MG63 (cell line): Measurements from ENCODE around the gene UNC13B. TPM values are rescaled to one million over a fixed set of nuclear protein-coding genes. Genes with fewer than 3 reads are reported as not detected.

ENCODE experiments used
- DNase-seq: peaks from one replicate; pipeline ENCODE4 v3.0.0-alpha.2; 2020
- H3K27me3 ChIP-seq: fragments of 250-450 bp; sonication (Bioruptor Pico); 2 replicates; pipeline ENCODE4 v1.5.1; 2020; ENCODE audit warnings: mild to moderate bottlenecking, moderate library complexity
- H3K36me3 ChIP-seq: fragments of 250-450 bp; sonication (Bioruptor Pico); 2 replicates; pipeline ENCODE4 v1.5.1; 2020; ENCODE audit warnings: mild to moderate bottlenecking, moderate library complexity
- H3K4me3 ChIP-seq: fragments of 250-450 bp; sonication (Bioruptor Pico); 2 replicates; pipeline ENCODE4 v1.5.1; 2020; ENCODE audit warnings: mild to moderate bottlenecking, moderate library complexity
- H3K9me3 ChIP-seq: fragments of 250-450 bp; sonication (Bioruptor Pico); 2 replicates; pipeline ENCODE4 v1.5.1; 2020; ENCODE audit warnings: mild to moderate bottlenecking, moderate library complexity
- total RNA-seq: library from RNA; depleted of rRNA; stranded (reverse); fragments of >200 nt; shearing (Covaris generic); gene quantifications from 2 replicates; pipeline ENCODE4 v1.2.3, GENCODE V29; 2014; ENCODE audit warnings: low replicate concordance

The UNC13B gene
- total RNA-seq, 1 experiment from 2014 or later = 2.4 TPM

DNA sequence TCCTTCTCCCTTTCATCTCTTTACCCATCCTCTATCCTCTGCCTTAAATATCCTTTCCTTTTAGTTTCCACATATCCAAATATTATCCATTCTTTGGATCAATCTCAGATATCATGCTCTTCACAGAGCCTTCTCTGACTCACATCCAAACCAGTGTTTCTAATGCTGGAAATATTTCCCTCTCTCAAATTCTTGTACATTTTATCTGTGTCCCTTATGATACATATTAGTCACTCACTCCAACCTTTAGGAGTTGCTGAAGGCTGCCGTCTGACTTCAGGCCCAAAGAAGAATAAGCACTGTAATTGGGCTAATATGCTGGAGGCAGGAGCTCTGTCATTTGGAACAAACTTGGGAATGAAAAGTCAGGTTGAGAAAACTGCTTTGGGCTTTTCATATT, 171.7 kb downstream of the UNC13B start:
- Histone ChIP-seq H3K4me3 (no peak overlapping the region), H3K9me3 (no peaks in the 10 kb centered on the region), H3K36me3 (no peaks in the 10 kb centered on the region), H3K27me3 (no peaks in the 10 kb centered on the region)
- peak; percentile 18 for DNase-seq

DNA sequence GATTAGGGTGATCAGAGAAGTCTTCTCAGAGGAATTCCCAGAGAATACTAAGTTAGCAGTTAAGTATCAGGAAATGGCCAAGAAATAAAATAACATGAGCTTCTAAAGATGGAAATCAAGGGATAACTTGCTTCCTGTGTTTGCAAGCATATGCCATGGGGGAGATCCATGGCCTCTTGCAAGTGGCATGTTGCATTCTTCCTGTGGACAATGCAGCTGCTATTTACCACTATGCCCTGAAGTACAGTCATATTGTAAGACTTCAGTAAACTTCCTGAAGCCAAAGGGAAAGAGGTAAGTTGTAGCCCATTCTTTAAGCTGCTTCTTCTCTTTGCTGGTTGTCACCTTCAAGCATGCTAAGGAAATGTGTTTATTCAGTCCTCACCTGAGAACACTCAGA, 173.4 kb downstream of the UNC13B start:
- Histone ChIP-seq H3K4me3 (no peak overlapping the region), H3K9me3 (no peaks in the 10 kb centered on the region), H3K36me3 (no peaks in the 10 kb centered on the region), H3K27me3 (no peaks in the 10 kb centered on the region)
- no peak for DNase-seq

DNA sequence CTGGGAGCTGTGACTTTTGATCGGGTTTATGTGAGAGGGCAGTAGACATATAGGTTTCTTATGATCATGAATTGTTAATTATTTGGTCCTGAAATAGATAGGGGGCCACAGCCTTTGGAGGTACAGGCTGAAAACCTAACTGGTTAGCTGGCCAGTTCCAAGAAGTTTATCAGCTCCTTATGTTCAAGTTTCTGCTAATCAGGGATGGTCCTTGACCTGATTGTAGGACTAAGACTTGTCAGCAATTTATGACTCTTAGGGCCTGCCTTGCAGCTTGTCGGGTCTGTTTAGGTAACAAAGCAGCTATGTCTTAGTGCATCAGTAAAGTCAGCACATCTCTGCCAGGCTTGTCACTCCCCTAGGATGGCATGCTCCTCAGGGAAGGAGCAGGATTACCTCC, 176.3 kb downstream of the UNC13B start:
- DNase-seq = no peak
- no peaks in the 10 kb centered on the region for H3K9me3 ChIP-seq
- no peaks in the 10 kb centered on the region for H3K27me3 ChIP-seq
- no peak overlapping the region for H3K4me3 ChIP-seq
- H3K36me3 ChIP-seq = no peaks in the 10 kb centered on the region

DNA sequence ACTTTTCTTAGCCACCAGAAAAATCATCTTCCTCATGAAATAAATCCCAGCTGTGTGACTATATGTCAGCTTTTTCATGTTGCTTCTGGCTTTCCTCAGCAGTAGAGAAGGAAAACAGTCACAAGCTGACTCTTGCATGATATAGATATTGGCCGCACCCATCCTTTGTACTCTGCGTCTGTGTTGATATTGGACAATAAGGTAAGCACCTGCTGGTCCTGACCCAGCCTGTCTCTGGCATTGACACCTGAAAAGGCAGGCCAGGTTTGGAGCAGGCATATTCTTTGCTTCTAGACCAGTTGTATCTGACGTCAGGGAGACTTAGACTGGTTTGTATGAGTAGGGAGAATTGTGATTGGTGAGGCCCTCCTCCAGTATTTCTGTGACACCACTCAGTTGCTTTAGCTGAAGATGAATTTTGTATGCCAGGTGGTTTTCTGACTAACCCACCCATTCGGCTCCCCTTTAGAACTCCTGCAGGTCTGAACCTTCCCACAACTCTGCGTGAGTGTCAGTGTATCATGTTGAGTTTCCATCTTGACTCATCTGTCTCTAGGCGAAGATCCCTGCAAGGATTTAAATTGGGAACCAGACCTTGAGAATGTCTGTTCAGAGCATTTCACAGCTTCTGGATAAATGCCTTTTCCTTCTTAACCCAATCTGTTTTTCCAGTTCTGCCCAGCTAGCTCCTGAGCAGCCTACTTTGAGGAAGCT, 176.9 kb downstream of the UNC13B start:
- no peaks in the 10 kb centered on the region for H3K36me3 ChIP-seq
- DNase-seq = no peak
- no peaks in the 10 kb centered on the region for H3K9me3 ChIP-seq
- H3K27me3 ChIP-seq = no peaks in the 10 kb centered on the region
- H3K4me3 ChIP-seq = no peak overlapping the region

DNA sequence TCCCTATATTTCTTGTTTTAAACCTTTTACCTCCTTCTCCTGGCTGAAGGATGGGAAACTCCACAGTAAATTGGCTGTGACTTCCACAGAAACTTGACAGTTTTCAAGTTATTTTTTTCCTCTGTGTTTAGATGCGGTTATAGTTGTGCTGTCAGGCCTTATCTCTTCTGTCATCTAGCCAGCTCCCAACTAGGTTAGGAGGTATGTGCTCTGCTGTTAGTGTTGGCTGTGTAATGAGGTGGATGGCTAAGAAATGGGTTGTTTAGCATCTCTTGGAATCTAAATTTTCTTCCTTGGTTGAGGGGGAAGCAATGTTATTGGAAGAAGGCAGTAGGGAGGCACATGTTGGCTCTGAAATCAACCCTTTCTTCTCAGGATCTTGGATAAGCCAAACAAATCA, 178.2 kb downstream of the UNC13B start:
- DNase-seq = no peak
- Histone ChIP-seq H3K4me3 (no peak overlapping the region), H3K36me3 (no peaks in the 10 kb centered on the region), H3K27me3 (no peaks in the 10 kb centered on the region), H3K9me3 (no peaks in the 10 kb centered on the region)

DNA sequence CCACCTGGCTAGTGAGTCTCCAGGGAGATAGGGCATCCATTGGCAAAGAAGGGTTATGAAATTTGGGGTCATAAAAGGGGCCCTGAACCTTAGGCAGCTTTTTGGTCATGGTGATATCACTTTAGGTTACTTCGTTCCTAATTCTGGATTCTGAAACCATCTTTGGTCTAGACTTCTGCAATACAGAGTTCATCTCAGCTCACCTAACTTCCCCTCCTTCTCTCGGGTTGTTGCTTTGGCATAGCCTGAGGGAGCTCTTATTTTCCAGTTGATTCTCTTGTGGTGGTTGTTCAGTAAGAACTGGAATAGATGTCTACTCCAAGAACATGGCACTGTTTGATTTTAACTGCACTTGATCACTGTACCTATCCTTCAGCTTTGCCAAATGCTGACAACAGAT, 179.2 kb downstream of the UNC13B start:
- H3K36me3 ChIP-seq = no peaks in the 10 kb centered on the region
- H3K4me3 ChIP-seq = no peak overlapping the region
- no peaks in the 10 kb centered on the region for H3K9me3 ChIP-seq
- DNase-seq = no peak
- no peaks in the 10 kb centered on the region for H3K27me3 ChIP-seq

DNA sequence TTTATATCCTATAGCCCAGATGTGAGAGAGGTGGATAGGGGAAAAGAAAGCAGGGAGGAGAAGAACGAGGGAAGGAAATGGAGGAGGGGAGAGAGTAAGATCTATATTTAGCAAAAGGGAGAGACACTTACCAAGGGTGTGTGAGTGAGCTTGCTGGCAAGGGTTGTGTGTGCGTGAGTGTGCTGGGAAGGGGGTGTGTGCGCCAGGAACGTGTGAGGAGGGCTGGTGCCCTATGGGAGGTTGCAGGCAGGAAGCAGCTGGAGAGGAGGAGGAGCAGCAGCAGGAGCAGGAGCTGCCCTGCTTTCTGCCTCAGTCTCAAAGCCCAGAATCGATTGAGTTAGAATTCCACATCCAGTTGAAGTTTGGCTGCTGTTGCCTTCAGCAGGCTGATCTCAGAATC, 179.8 kb downstream of the UNC13B start:
- DNase-seq = peak; percentile 93
- Histone ChIP-seq H3K36me3 (no peaks in the 10 kb centered on the region), H3K9me3 (no peaks in the 10 kb centered on the region), H3K4me3 (no peak overlapping the region; the same call in 1 of the 2 replicates), H3K27me3 (no peaks in the 10 kb centered on the region)

DNA sequence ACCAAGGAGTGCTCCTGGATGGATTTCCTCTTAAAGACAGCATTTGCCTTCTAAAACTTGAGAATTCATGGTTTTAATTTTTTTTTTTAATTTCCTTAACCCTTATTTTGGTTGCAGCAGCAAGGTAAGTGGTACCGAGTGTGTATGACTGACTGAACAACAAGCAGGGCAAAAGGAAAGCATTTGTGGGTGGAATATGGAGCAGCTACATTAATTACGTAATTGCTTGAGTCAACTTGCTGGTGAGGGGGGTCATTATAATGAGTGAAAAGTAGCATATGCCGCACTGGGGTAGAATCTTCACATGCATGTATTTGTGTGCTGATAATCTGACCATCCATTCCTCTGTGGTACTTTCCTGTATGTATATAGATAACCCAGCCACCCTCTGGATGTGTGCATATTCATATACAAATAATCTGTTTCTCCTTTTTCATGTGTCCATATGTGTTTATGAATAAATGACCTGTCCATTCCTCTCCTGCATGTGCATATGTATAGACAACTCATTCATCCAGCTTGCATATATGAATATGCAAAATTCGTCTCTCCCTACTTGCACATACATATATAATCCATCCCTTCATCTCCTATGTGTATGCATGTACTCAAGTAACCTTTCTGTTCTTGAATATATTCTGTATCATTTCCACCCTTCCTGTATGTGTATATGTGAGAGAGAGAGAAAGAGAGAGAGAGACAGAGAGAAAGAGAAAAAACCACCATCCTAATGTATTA, 180.6 kb downstream of the UNC13B start:
- no peak overlapping the region; the same call in 1 of the 2 replicates for H3K4me3 ChIP-seq
- no peaks in the 10 kb centered on the region for H3K9me3 ChIP-seq
- DNase-seq = no peak
- no peaks in the 10 kb centered on the region for H3K27me3 ChIP-seq
- no peaks in the 10 kb centered on the region for H3K36me3 ChIP-seq

DNA sequence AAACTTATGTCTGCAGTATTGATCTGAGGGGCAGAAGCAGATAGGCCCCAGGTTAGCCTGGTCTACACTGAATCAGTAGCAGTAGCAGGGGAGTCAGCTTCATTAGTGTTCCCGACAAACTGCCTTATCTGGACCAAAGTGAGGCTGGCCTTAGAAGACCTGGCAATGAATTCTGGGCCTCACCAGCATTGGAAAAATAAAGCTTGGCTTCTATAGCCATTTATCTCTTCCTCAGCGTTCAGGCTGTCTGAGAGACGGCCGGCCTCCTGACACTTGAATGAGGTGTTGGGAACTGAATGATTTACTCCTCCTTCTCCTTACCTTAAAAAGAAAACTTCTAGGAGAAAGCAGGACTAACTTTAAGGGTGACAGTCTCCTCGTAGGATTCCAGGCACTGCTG, 186.3 kb downstream of the UNC13B start:
- no peak for DNase-seq
- Histone ChIP-seq H3K9me3 (no peaks in the 10 kb centered on the region), H3K27me3 (no peaks in the 10 kb centered on the region), H3K4me3 (no peak overlapping the region), H3K36me3 (no peaks in the 10 kb centered on the region)

DNA sequence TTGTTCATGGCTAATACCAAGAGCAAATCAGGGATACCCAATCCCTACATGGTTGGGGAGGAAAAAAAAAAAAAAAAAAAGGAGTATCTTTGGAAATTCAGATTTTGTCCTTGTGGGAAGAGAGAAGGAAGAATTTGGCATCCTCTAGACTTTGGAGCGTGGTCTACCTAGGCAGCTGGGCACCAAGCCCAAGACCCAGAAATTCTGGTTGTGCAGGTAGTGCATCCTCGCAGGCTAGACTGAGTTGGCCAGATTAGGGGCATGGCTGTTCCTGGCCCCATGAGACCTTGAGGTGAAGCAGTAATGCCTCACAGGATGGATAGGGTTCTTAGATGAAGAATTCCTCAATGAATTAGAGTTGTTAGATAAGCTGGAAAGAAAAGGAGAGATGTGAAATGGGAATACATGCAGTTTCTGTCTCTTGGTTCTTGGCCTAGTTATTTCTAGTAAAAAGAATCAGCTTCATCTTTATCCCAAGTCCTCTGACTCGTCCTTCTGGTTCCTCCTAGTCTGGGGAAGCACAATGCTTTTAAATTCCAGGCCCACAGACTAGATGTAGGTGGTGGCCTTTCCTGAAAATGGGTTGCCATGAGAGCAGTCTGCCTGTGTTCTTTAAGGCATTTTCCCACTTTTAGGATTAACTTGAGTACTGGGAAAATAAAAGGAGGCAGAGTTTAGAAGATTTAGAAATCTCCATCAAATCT, 187.6 kb downstream of the UNC13B start:
- no peaks in the 10 kb centered on the region for H3K27me3 ChIP-seq
- no peaks in the 10 kb centered on the region for H3K36me3 ChIP-seq
- DNase-seq = no peak
- H3K4me3 ChIP-seq = no peak overlapping the region
- no peaks in the 10 kb centered on the region for H3K9me3 ChIP-seq

DNA sequence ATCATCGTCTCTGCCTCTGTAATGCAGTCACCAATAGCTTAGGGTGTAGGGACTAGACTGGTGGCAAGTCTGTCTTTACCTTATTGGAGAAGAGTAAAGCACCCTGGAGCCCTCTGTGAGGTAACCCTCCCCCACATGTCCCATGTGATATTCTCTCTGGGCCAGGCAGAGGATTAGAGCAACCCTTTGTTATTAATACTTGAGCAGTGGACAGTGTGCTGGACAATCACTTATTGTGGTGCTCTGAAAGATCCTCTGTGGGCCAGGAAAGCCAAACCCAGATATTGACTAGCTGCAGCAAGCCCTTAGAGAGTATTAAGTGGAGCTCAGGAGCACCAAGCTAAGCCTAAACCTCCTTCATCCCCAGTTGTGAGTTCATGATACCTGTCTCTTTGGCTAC, 188.4 kb downstream of the UNC13B start:
- H3K4me3 ChIP-seq = no peak overlapping the region
- no peaks in the 10 kb centered on the region for H3K27me3 ChIP-seq
- no peaks in the 10 kb centered on the region for H3K36me3 ChIP-seq
- H3K9me3 ChIP-seq = no peaks in the 10 kb centered on the region
- no peak for DNase-seq

DNA sequence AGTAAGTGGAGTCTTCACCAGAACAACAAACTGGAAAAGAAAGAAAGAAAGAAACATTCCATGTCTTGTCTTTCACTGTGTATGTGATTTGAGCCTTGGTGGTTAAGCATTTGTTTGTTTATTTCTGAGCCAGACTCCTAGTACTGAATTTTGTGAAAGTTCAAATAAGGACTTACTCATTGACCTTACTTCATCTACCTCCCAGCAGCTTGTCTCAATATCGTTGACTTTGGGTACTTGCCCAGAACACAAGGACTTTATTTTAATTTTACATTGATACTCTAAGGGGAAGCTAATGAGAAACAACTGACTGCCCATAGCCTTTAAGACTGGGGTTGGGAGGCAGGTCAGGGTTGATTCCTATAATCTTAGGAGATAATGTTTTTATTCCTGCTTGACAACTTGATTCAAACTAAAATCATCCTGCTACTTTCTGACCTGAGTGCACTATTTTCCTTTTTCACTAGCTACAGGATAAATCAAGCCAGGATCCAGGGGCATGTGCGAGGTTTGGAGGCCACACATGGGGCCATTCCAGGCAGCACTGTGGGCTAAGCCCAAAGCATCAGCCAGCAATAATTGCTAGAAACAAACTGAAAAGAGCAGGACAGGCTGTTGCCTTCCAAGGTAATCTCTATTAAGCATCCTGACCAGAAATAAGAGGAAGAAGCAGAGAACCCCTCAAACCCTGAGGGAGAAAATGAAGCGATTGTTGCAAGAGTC, 189.2 kb downstream of the UNC13B start:
- no peaks in the 10 kb centered on the region for H3K27me3 ChIP-seq
- DNase-seq = peak; percentile 16
- H3K4me3 ChIP-seq = no peak overlapping the region
- no peaks in the 10 kb centered on the region for H3K9me3 ChIP-seq
- no peaks in the 10 kb centered on the region for H3K36me3 ChIP-seq

DNA sequence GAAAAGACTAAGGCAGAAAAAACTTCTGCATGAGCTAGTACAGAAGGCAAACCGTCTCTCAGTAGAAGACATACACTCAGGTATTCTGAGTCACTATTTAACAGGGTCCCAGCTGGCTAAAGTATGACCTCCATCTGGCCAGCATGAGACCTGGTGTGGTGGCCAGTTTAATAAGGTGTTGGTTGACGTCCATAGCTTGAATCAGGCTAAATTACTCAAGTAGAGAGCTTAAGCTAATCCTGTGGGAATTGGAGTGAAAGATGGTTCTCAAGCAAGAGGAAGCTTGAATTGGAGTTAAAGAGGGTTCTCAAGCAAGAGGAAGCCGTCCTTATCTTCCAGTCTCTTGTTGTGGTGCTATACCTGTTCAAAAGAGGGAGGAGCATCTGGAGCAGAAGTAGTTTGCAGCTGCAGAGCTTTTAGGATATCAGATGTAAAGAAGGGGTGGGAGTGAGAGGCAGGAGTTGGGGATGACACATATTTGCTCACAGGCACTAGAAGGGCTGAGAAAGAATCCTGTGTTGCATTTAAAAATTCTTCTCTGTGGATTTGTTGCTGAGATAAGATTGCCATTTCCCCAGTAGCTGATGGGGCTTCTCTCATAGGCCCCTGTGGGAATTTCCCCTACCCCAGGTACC, 192.0 kb downstream of the UNC13B start:
- Histone ChIP-seq H3K27me3 (no peaks in the 10 kb centered on the region), H3K9me3 (no peaks in the 10 kb centered on the region), H3K36me3 (no peaks in the 10 kb centered on the region), H3K4me3 (no peak overlapping the region)
- no peak for DNase-seq

DNA sequence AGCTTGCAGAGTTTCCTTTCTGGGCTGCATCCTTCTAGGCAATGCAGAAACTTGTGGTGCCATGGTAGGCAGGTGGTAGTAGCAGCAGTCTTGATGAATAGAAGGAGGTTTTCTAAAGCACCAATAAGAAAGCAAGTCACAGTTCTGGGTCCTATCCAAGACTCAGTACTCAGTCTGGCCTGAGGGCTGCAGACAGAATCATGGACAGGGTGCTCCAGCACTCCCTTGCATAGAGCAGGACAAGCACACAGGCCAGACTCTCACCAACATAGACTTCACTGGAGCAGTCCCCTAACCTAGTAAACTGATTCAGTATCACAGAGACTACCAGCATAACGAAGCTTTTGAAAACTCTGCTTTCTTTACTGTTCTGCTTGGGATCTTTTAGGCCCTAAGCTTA, 194.1 kb downstream of the UNC13B start:
- H3K4me3 ChIP-seq = no peak overlapping the region
- no peaks in the 10 kb centered on the region for H3K9me3 ChIP-seq
- H3K27me3 ChIP-seq = no peaks in the 10 kb centered on the region
- no peak for DNase-seq
- no peaks in the 10 kb centered on the region for H3K36me3 ChIP-seq

DNA sequence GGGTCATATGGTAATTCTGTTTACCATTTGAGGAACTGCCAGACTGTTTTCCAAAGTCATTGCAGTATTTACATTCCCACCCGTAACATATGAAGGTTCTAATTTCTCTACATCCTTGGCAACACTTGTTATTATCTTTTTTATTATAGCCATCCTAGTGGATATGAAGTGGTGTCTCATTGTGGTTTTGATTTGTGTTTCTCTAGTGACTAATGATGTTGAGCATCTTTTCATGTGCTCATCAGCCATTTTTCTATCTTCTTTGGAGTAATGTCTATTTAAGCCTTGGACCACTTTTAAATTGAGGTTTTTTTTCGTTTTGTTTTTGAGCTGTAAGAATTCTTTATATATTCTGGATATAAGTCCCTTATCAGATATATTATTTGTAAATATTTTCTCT, 195.3 kb downstream of the UNC13B start:
- DNase-seq = no peak
- no peaks in the 10 kb centered on the region for H3K9me3 ChIP-seq

DNA sequence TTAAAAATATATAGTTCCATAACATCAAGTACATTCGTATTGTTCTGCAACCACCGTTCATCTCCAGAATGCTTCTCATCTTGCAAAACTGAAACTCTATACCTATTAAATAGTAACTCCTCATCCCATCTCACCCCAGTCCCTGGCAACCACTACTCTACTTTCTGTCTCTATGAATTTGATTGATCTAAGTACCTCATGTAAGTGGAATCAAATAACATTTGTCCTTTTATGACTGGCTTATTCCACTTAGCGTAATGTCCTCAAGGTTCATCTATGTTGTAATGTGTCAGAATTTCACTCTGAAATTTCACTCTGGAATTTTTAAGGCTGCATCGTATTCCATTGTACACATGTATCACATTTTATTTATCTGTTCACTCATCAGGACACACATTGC, 196.0 kb downstream of the UNC13B start:
- H3K36me3 ChIP-seq = no peaks in the 10 kb centered on the region

More for the DNA sequence above, 195.3 kb downstream of the UNC13B start:
- Histone ChIP-seq H3K27me3 (no peaks in the 10 kb centered on the region; the same call in 1 of the 2 replicates), H3K4me3 (no peak overlapping the region), H3K36me3 (no peaks in the 10 kb centered on the region)

More for the DNA sequence above, 196.0 kb downstream of the UNC13B start:
- H3K9me3 ChIP-seq = no peaks in the 10 kb centered on the region
- no peak for DNase-seq
- H3K27me3 ChIP-seq = no peaks in the 10 kb centered on the region; the same call in 1 of the 2 replicates
- H3K4me3 ChIP-seq = no peak overlapping the region
